HG03442 (cell line): ENCODE data around the gene NPIPA7.
"Not testable (repeated sequence)": the region's sequence is repeated elsewhere in the genome, so short reads cannot be mapped to it uniquely, and the experiment has no call there.

Experiments used
- ATAC-seq: cut with Tn5 transposase; IDR thresholded peaks from one replicate; pipeline ENCODE4 v1.9.1; 2021; ENCODE audit warnings: mild to moderate bottlenecking, moderate library complexity; ENCODE audit not compliant: unreplicated experiment

Gene NPIPA7

GRCh38 chr16:16378840-16379239 is at the start of gene NPIPA7:
TSS of gene NPIPA7 (plus strand) at chr16:16379140. CDS start at chr16:16379245, 105 bp downstream.
- not testable (repeated sequence) for ATAC-seq

- ATAC-seq = not testable (repeated sequence)
These were observed 47.5 kb upstream of the NPIPA7 start for GRCh38 chr16:16331466-16331865.

GRCh38 chr16:16357556-16357955 is 21.4 kb upstream of the NPIPA7 start:
- not testable (repeated sequence) for ATAC-seq

GRCh38 chr16:16358539-16359240 is 20.2 kb upstream of the NPIPA7 start:
- not testable (repeated sequence) for ATAC-seq

GRCh38 chr16:16363595-16363994 is 15.3 kb upstream of the NPIPA7 start:
- not testable (repeated sequence) for ATAC-seq

GRCh38 chr16:16364100-16364499 is 14.8 kb upstream of the NPIPA7 start:
- not testable (repeated sequence) for ATAC-seq

GRCh38 chr16:16364701-16365100 is 14.2 kb upstream of the NPIPA7 start:
- not testable (repeated sequence) for ATAC-seq

- not testable (repeated sequence) for ATAC-seq
These were observed 13.6 kb upstream of the NPIPA7 start for GRCh38 chr16:16365319-16365718.

- not testable (repeated sequence) for ATAC-seq
These were observed 13.1 kb upstream of the NPIPA7 start for GRCh38 chr16:16365851-16366250.

GRCh38 chr16:16366552-16367284 is 12.2 kb upstream of the NPIPA7 start:
- not testable (repeated sequence) for ATAC-seq

GRCh38 chr16:16367285-16367628 is 11.7 kb upstream of the NPIPA7 start:
- not testable (repeated sequence) for ATAC-seq

GRCh38 chr16:16369081-16369856 is 9.7 kb upstream of the NPIPA7 start:
- ATAC-seq = not testable (repeated sequence)

GRCh38 chr16:16371136-16371735 is 7.7 kb upstream of the NPIPA7 start:
- ATAC-seq = not testable (repeated sequence)

- not testable (repeated sequence) for ATAC-seq
These were observed 4.7 kb upstream of the NPIPA7 start for GRCh38 chr16:16374192-16374591.

- not testable (repeated sequence) for ATAC-seq
These were observed 20.7 kb downstream of the NPIPA7 start for GRCh38 chr16:16399685-16400084.

GRCh38 chr16:16402333-16402732 is 23.4 kb downstream of the NPIPA7 start:
- ATAC-seq = not testable (repeated sequence)

GRCh38 chr16:16404283-16404682 is 25.3 kb downstream of the NPIPA7 start:
- not testable (repeated sequence) for ATAC-seq

GRCh38 chr16:16405421-16405820 is 26.5 kb downstream of the NPIPA7 start:
- ATAC-seq = not testable (repeated sequence)

GRCh38 chr16:16408430-16408829 is 29.5 kb downstream of the NPIPA7 start:
- not testable (repeated sequence) for ATAC-seq

GRCh38 chr16:16413773-16414172 is 34.8 kb downstream of the NPIPA7 start:
- ATAC-seq = not testable (repeated sequence)

- not testable (repeated sequence) for ATAC-seq
These were observed 38.1 kb downstream of the NPIPA7 start for GRCh38 chr16:16417071-16417470.
